ENCODE data around the gene SMYD3. TPM values are rescaled to one million over a fixed set of nuclear protein-coding genes. Genes with fewer than 3 reads are reported as not detected.

Gene SMYD3
- total and polyA plus RNA-seq, 9 of the 15 experiments (the other 6 are each of a cell fraction or from before 2014, with no cell fraction given), result 128 to 440 (median 197) TPM

GRCh38 chr1:246187834-246188372, 319.2 kb downstream of the SMYD3 start (continued):
- no peak for TF ChIP-seq NFYB (IDR thresholded peaks at IDR 0.05; ENCODE audit: extremely low read depth, insufficient read length)
- TF ChIP-seq, protein P1, sequence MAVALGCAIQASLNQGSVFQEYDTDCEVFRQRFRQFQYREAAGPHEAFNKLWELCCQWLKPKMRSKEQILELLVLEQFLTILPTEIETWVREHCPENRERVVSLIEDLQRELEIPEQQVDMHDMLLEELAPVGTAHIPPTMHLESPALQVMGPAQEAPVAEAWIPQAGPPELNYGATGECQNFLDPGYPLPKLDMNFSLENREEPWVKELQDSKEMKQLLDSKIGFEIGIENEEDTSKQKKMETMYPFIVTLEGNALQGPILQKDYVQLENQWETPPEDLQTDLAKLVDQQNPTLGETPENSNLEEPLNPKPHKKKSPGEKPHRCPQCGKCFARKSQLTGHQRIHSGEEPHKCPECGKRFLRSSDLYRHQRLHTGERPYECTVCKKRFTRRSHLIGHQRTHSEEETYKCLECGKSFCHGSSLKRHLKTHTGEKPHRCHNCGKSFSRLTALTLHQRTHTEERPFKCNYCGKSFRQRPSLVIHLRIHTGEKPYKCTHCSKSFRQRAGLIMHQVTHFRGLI (CRISPR knock-in tag; IDR thresholded peaks at IDR 0.05), result no peak
- peak; percentile 1; the same call in 1 of the 2 replicates for TF ChIP-seq MAFF (IDR thresholded peaks at IDR 0.05; ENCODE audit: low read length)
- no peak for TF ChIP-seq HDAC6 (IDR thresholded peaks at IDR 0.05; ENCODE audit: low read depth, low read length)
- no peak for TF ChIP-seq ZBTB49 (CRISPR knock-in tag; IDR thresholded peaks at IDR 0.05; ENCODE audit: borderline replicate concordance)
- no peak for TF ChIP-seq FOXM1 (IDR thresholded peaks at IDR 0.05; ENCODE audit: low read depth)
- TF ChIP-seq FOXM1 (CRISPR knock-in tag; IDR thresholded peaks at IDR 0.05; ENCODE audit: low read depth), result no peak
- TF ChIP-seq CCAR2 (IDR thresholded peaks at IDR 0.05; ENCODE audit: low read depth, low read length), result no peak
- no peak for TF ChIP-seq ERF (CRISPR knock-in tag; IDR thresholded peaks at IDR 0.05)
- 0 out of 2 replicates have a peak, but pooled peaks have one; percentile 43 for TF ChIP-seq NR4A1 (CRISPR knock-in tag; IDR thresholded peaks at IDR 0.05)
- TF ChIP-seq NR4A1 (tag; IDR thresholded peaks at IDR 0.05), result no peak
- TF ChIP-seq TRIM28 (IDR thresholded peaks at IDR 0.05), result no peak; the same call in 1 of the 2 replicates
- TF ChIP-seq, protein P2, sequence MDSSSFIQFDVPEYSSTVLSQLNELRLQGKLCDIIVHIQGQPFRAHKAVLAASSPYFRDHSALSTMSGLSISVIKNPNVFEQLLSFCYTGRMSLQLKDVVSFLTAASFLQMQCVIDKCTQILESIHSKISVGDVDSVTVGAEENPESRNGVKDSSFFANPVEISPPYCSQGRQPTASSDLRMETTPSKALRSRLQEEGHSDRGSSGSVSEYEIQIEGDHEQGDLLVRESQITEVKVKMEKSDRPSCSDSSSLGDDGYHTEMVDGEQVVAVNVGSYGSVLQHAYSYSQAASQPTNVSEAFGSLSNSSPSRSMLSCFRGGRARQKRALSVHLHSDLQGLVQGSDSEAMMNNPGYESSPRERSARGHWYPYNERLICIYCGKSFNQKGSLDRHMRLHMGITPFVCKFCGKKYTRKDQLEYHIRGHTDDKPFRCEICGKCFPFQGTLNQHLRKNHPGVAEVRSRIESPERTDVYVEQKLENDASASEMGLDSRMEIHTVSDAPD (CRISPR knock-in tag; IDR thresholded peaks at IDR 0.05), result no peak
- TF ChIP-seq SAP30 (IDR thresholded peaks at IDR 0.05; ENCODE audit: borderline replicate concordance, insufficient read depth, low read depth, low read length, poor library complexity, severe bottlenecking), result no peak
- TF ChIP-seq, protein P3, sequence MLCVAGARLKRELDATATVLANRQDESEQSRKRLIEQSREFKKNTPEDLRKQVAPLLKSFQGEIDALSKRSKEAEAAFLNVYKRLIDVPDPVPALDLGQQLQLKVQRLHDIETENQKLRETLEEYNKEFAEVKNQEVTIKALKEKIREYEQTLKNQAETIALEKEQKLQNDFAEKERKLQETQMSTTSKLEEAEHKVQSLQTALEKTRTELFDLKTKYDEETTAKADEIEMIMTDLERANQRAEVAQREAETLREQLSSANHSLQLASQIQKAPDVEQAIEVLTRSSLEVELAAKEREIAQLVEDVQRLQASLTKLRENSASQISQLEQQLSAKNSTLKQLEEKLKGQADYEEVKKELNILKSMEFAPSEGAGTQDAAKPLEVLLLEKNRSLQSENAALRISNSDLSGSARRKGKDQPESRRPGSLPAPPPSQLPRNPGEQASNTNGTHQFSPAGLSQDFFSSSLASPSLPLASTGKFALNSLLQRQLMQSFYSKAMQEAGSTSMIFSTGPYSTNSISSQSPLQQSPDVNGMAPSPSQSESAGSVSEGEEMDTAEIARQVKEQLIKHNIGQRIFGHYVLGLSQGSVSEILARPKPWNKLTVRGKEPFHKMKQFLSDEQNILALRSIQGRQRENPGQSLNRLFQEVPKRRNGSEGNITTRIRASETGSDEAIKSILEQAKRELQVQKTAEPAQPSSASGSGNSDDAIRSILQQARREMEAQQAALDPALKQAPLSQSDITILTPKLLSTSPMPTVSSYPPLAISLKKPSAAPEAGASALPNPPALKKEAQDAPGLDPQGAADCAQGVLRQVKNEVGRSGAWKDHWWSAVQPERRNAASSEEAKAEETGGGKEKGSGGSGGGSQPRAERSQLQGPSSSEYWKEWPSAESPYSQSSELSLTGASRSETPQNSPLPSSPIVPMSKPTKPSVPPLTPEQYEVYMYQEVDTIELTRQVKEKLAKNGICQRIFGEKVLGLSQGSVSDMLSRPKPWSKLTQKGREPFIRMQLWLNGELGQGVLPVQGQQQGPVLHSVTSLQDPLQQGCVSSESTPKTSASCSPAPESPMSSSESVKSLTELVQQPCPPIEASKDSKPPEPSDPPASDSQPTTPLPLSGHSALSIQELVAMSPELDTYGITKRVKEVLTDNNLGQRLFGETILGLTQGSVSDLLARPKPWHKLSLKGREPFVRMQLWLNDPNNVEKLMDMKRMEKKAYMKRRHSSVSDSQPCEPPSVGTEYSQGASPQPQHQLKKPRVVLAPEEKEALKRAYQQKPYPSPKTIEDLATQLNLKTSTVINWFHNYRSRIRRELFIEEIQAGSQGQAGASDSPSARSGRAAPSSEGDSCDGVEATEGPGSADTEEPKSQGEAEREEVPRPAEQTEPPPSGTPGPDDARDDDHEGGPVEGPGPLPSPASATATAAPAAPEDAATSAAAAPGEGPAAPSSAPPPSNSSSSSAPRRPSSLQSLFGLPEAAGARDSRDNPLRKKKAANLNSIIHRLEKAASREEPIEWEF (CRISPR knock-in tag; IDR thresholded peaks at IDR 0.05), result peak; percentile 73; the same call in 1 of the 2 replicates
- TF ChIP-seq POLR2H (tag; IDR thresholded peaks at IDR 0.05; ENCODE audit: low read depth), result no peak; the same call in 1 of the 2 replicates
- no peak for TF ChIP-seq ZNF224 (CRISPR knock-in tag; IDR thresholded peaks at IDR 0.05)
- no peak for TF ChIP-seq ZNF584 (CRISPR knock-in tag; IDR thresholded peaks at IDR 0.05; ENCODE audit: low read depth)

Measured in K562 (cell line).